BLaER1 treated with 17β-estradiol and CSF1 and Interleukin-3, amounts not matched to agents 10 nM and 100 nM (cell line): ENCODE measurements around the gene GALNS.

Experiments used
- H3K27ac ChIP-seq, 11 experiments: shearing (Covaris generic); formaldehyde crosslinking; 2 replicates each; pipeline ENCODE4 v1.8.1; 2022
- H3K27me3 ChIP-seq, 11 experiments: shearing (Covaris generic); formaldehyde crosslinking; 2 replicates each; pipeline ENCODE4 v1.8.1; 2022
- H3K36me3 ChIP-seq, 11 experiments: shearing (Covaris generic); formaldehyde crosslinking; 2 replicates each; pipeline ENCODE4 v1.8.1; 2022
- H3K4me1 ChIP-seq, 10 experiments: shearing (Covaris generic); formaldehyde crosslinking; 2 replicates each; pipeline ENCODE4 v1.8.1; 2022
- H3K4me2 ChIP-seq, 11 experiments: shearing (Covaris generic); formaldehyde crosslinking; 2 replicates each; pipeline ENCODE4 v1.8.1; 2022
- H3K4me3 ChIP-seq, 10 experiments: shearing (Covaris generic); formaldehyde crosslinking; 2 replicates each; pipeline ENCODE4 v1.8.1; 2022
- H3K9ac ChIP-seq, 11 experiments: shearing (Covaris generic); formaldehyde crosslinking; 2 replicates each; pipeline ENCODE4 v1.8.1; 2022
- H3K9me3 ChIP-seq, 11 experiments: shearing (Covaris generic); formaldehyde crosslinking; replicated peaks in 1 of 11; 2 replicates each; pipeline ENCODE4 v1.8.1; 2022
- H4K20me1 ChIP-seq, 11 experiments: shearing (Covaris generic); formaldehyde crosslinking; 2 replicates each; pipeline ENCODE4 v1.8.1; 2022
- Cebpa-rat ChIP-seq, 11 experiments: shearing (Covaris generic); IDR thresholded peaks; 2 replicates each; pipeline ENCODE4 v1.8.1; 2022

The GALNS gene

DNA sequence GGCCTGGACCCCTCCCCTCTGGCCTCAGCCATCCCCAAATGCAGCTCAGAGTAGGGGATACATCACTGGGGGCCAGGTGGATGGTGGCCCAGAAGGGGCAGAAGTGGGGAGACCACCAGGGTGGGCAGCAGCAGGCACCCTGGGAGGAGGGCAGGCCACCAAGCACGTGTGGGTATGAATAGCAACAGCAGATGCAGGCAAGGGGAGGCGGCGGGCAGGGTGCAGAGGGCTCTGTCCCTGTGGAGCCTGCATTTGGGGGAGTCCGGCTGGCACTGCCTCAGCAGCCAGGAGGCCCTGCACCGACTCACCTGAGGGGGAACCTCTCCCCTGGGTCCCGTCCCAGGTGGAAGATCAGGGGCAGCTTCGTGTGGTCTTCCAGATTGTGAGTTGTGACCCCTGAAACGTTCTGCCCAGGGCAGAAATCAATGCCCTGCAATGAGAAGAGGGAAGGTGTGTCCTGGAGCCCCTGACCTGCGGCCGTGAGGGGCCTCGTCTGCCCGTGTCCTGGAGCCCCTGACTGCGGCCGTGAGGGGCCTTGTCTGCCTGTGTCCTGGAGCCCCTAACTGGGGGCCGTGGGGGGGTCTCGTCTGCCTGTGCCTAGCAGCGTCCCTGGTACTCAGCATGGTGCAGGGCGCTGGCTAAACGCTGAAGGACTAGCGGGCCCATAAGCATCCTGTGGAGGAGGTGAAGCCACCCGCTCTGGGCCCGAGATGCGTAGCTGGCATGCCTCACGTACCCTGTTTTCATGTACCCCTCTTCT lies 34.3 kb downstream of the GALNS start:
- Histone ChIP-seq H3K4me3 (no peak overlapping the region), H3K9ac (0 out of 22 replicates have a peak overlapping the region, but pooled peaks of 1 of the 11 experiments have one; percentile 14), H3K9me3 (no peaks in the 10 kb centered on the region), H3K36me3 (peaks cover 21 to 64% (median 47%) of the 10 kb centered on the region in 11 experiments; a peak in 21 of 22 replicates), H3K27me3 (no peaks in the 10 kb centered on the region), H3K27ac (no peak overlapping the region), H4K20me1 (peaks cover 0 to 68% (median 10%) of the 10 kb centered on the region in 11 experiments; a peak in 10 of 22 replicates), H3K4me2 (0 out of 22 replicates have a peak overlapping the region, but pooled peaks of 1 of the 11 experiments have one; percentile 32), H3K4me1 (peaks cover 0 to 15% (median 5%) of the 10 kb centered on the region in 10 experiments; a peak in 5 of 20 replicates)
- TF ChIP-seq Cebpa-rat (IDR thresholded peaks at IDR 0.05), result no peak

DNA sequence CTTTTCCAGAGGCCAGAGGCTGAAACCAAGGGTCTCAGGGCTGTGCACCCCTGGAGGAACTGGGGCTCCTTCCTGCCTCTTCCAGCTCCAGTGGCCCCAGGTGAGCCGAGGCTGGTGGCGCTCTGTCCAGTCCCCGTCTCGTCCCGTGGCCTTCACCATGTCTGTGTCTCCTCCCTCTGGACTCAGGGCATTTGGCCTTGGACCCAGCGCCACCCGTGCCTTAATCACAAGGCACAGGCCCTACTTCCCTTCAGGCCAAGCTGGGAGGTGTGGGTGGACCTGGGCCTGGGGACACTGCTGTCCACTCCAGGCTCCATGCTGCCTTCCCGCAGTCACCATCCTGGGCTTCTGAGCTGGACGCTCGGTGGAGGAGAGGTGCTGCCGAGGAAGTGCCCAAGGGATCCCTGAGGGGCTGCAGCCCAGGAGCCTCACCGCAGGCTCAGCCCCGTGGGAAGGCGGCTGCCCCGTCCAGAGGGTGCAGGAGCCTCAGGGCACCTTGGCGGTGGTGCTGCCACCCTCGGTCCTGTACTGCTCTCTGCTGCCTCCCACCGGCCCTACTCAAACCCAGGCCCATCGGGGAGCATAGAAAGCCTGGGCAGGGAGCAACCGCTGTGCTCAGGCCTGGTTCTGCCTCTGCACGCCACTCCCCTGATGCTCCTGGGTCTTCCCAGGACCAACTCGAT lies 35.4 kb downstream of the GALNS start:
- Histone ChIP-seq H3K27ac (no peak overlapping the region), H3K4me3 (no peak overlapping the region), H3K4me1 (peaks cover 0 to 17% (median 6%) of the 10 kb centered on the region in 10 experiments; a peak in 6 of 20 replicates), H3K9ac (0 out of 22 replicates have a peak overlapping the region, but pooled peaks of 3 of the 11 experiments have one; percentile 14 to 23 (median 17)), H3K36me3 (peaks cover 16 to 52% (median 39%) of the 10 kb centered on the region in 11 experiments; a peak in 21 of 22 replicates), H3K9me3 (no peaks in the 10 kb centered on the region), H3K27me3 (no peaks in the 10 kb centered on the region), H3K4me2 (peak overlapping the region in 4 of 11 experiments; percentile 7 to 32 (median 18); a peak in 4 of 22 replicates), H4K20me1 (peaks cover 0 to 69% (median 13%) of the 10 kb centered on the region in 11 experiments; a peak in 11 of 22 replicates)
- no peak for TF ChIP-seq Cebpa-rat (IDR thresholded peaks at IDR 0.05)

DNA sequence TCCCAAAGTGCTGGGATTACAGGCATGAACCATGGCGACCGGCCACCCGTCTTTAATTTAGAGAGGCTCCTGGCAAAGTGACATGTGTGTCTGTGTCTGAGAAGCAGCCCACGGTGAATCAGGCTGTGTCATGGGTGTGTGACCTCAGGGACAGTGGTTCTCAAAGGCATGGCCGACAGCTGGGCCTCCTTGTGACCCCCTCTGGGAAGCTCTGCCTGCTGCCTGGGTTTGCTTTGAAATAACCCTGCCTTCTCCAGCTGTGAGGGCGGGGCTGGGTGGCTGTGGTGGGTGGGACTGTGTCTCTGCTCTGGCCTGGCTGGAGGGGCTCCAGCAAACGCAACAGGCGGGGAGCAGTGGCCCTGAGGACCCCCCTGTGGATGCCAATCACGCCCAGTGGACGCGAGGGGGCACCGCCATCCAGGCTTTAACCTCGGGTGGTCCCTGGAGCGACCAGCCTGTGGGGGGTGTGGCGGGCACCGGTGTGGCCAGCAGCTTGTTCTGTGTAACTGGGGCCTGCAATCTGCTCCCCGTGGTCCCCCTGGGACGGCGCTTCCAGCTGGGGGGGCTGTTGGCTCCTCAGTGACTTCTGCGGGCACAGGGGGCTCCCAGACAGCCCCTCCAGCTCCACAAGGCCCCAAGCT lies 36.2 kb downstream of the GALNS start:
- H3K27me3 ChIP-seq, result no peaks in the 10 kb centered on the region
- peak overlapping the region in 1 of 11 experiments; percentile 23; a peak in 1 of 22 replicates for H3K9ac ChIP-seq
- no peak overlapping the region for H3K4me3 ChIP-seq
- TF ChIP-seq Cebpa-rat (IDR thresholded peaks at IDR 0.05), result no peak
- peaks cover 0 to 25% (median 10%) of the 10 kb centered on the region in 10 experiments; a peak in 8 of 20 replicates for H3K4me1 ChIP-seq
- H3K9me3 ChIP-seq, result no peaks in the 10 kb centered on the region
- peaks cover 16 to 51% (median 39%) of the 10 kb centered on the region in 11 experiments; a peak in 21 of 22 replicates for H3K36me3 ChIP-seq
- H4K20me1 ChIP-seq, result peaks cover 0 to 76% (median 20%) of the 10 kb centered on the region in 11 experiments; a peak in 13 of 22 replicates
- H3K4me2 ChIP-seq, result no peak overlapping the region
- no peak overlapping the region for H3K27ac ChIP-seq

DNA sequence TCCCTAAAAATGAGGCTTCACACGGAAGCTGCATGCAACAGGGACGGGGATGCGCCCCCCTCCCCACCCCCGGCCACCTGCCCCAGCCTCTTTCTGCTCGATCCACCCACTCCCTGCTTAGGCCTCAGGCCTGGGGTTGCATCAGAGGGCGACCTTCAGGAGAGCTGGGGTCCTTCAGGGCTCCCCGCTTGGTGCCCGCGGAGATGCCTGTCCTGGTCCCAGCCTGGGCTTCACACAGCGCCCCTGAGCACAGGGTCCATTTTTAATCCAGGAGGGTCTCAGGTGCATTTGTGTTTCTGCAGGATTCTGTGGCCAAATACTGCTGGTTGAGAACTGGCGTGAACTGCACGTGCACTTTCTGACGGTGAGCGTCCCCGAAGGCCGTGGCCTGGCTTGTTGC lies 37.6 kb downstream of the GALNS start:
- Histone ChIP-seq H3K4me2 (no peak overlapping the region), H3K27ac (no peak overlapping the region), H3K9me3 (no peaks in the 10 kb centered on the region), H3K36me3 (peaks cover 16 to 42% (median 33%) of the 10 kb centered on the region in 11 experiments; a peak in 21 of 22 replicates), H3K4me3 (no peak overlapping the region), H3K9ac (no peak overlapping the region), H4K20me1 (peaks cover 0 to 78% (median 20%) of the 10 kb centered on the region in 11 experiments; a peak in 13 of 22 replicates), H3K27me3 (no peaks in the 10 kb centered on the region), H3K4me1 (peaks cover 0 to 25% (median 10%) of the 10 kb centered on the region in 10 experiments; a peak in 9 of 20 replicates)
- no peak for TF ChIP-seq Cebpa-rat (IDR thresholded peaks at IDR 0.05)

DNA sequence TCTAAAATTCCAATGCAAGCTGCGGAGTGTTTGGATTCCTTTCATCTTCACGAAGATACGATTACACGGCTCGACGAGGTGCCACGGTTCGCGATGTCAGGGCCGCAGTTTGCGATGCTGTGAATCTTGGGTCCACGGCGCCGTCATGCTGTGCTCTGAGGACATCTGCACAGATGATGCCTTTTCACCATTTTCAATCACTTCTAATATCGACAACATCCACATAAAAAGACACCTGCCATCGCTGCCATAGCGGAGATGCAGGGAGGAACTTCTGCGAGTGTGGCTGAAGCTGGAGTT lies 38.2 kb downstream of the GALNS start:
- Histone ChIP-seq H3K36me3 (peaks cover 16 to 36% (median 28%) of the 10 kb centered on the region in 11 experiments; a peak in 21 of 22 replicates), H3K4me3 (no peak overlapping the region), H3K9me3 (no peaks in the 10 kb centered on the region), H3K4me2 (no peak overlapping the region), H3K27ac (no peak overlapping the region; a peak in 1 of 22 replicates), H3K27me3 (no peaks in the 10 kb centered on the region), H4K20me1 (peaks cover 0 to 72% (median 20%) of the 10 kb centered on the region in 11 experiments; a peak in 13 of 22 replicates), H3K9ac (0 out of 22 replicates have a peak overlapping the region, but pooled peaks of 1 of the 11 experiments have one; percentile 27), H3K4me1 (peaks cover 0 to 31% (median 10%) of the 10 kb centered on the region in 10 experiments; a peak in 10 of 20 replicates)
- TF ChIP-seq Cebpa-rat (IDR thresholded peaks at IDR 0.05), result no peak

DNA sequence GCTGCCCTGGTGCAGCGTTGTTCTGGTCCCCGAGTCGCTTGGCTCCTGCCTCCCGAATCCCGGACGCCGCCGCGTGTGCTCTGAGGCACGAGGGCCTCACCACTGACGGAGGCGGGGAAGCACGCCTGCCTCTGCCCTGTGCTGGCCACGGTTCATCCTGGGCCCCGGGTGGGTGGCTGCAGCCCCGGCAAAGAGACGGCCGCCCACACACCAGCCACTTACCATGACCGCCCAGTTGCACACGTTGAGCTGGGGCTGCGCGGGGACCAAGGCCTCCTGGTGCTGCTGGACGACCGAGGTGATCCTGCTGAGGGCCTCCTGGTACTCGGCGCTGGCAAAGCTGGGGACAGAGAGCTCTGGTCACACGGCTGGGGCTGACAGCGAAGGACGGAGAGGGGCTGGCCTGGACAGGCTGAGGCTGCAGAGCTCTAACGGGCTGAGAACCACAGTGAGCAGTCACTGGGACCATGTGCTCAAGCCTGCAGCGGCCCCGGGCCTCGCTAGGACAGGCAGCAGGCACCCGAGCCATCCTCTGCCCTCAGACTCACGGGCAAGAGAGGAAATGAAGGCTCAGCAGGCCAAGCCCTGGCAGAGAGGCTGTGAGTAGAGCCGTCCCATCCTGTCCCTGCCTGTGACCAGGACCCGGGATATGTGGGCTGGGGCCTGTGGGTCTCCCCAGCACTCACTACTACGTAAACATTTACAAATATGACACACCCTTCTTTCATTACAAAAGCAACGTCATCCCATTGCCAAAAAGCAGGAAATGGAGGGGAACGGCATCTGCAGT lies 38.8 kb downstream of the GALNS start:
- Histone ChIP-seq H3K4me3 (no peak overlapping the region), H3K27ac (peak overlapping the region in 1 of 11 experiments; percentile 18; a peak in 2 of 22 replicates), H3K9me3 (no peaks in the 10 kb centered on the region), H3K4me2 (no peak overlapping the region), H4K20me1 (peaks cover 0 to 67% (median 20%) of the 10 kb centered on the region in 11 experiments; a peak in 13 of 22 replicates), H3K36me3 (peaks cover 14 to 32% (median 25%) of the 10 kb centered on the region in 11 experiments; a peak in 21 of 22 replicates), H3K27me3 (no peaks in the 10 kb centered on the region), H3K9ac (peak overlapping the region in 3 of 11 experiments; percentile 13 to 27 (median 26); a peak in 1 of 22 replicates), H3K4me1 (peaks cover 3 to 35% (median 13%) of the 10 kb centered on the region in 10 experiments; a peak in 18 of 20 replicates)
- TF ChIP-seq Cebpa-rat (IDR thresholded peaks at IDR 0.05), result no peak

DNA sequence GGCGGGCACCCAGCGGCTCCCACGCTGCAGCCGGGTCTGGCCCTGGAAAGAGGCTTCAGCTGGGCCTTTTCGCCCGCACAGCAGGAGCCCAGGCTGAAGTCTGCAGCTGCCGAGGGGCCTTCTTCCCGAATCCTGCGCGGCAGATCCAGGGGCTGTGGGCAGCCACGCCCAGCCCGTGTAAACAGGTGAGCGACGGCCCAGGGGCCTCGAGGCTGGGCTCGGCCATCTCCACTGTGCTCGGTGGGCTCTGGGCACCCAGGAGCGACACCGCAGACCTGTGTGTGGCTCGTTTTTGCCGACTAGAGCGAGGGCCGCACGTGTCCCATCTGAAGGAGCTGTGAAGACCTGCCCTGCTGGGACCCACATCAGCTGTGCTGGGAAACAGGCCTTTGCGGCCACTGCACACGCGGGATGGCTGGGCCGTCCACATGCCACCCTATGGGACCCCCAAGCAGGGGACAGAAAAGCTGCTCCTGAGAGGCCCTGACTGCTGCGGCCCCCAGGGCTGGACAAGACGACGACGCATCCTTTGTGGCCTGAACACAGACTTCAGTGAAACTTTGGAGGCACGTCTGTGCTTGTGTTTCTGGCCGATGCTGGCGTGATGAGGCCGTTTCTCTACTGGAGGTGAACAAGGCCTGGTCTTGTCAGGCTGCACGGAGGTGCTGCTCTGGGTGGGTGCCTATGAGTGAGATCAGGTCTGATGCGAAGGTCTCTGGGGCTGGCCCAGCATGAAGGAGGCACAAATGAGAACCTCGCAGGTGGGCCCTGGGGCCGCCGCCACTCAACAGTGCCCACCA lies 39.8 kb downstream of the GALNS start:
- Histone ChIP-seq H3K9ac (peak overlapping the region in 1 of 11 experiments; percentile 11; a peak in 1 of 22 replicates), H3K27me3 (no peaks in the 10 kb centered on the region), H3K4me2 (no peak overlapping the region), H3K36me3 (peaks cover 4 to 21% (median 15%) of the 10 kb centered on the region in 11 experiments; a peak in 20 of 22 replicates), H3K9me3 (peaks cover 0 to 7% (median 4%) of the 10 kb centered on the region in 11 experiments; a peak in 11 of 22 replicates), H3K27ac (peak overlapping the region in 1 of 11 experiments; percentile 18; a peak in 1 of 22 replicates), H3K4me3 (no peak overlapping the region), H4K20me1 (peaks cover 0 to 59% (median 20%) of the 10 kb centered on the region in 11 experiments; a peak in 13 of 22 replicates), H3K4me1 (peaks cover 13 to 44% (median 23%) of the 10 kb centered on the region in 10 experiments)
- no peak for TF ChIP-seq Cebpa-rat (IDR thresholded peaks at IDR 0.05)
